ENCODE data around the gene COX17. TPM values are rescaled to one million over a fixed set of nuclear protein-coding genes. Genes with fewer than 3 reads are reported as not detected.
"Not testable (repeated sequence)": the region's sequence is repeated elsewhere in the genome, so short reads cannot be mapped to it uniquely, and the experiment has no call there.

The COX17 gene, protein sequence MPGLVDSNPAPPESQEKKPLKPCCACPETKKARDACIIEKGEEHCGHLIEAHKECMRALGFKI
- total RNA-seq: 10 to 100 TPM; 97.0 to 97.4 TPM

- CTCF ChIA-PET: interaction anchor here (1.3 to 1.4 kb wide), 2 partner anchors 96 to 179 kb away, joined by 3 to 7 read pairs; partner anchors contain the start of gene TIMMDC1
- POLR2A ChIA-PET: interaction anchor here (0.5 to 1.4 kb wide), 5 partner anchors 176 to 672 kb away, joined by 3 to 4 read pairs (median 3); partner anchors contain the start of genes LRRC58 and TIMMDC1
These were observed at the start of gene COX17 for GRCh38 chr3:119676771-119677640. COX17 (minus strand) TSS chr3:119677406; CDS start chr3:119677310, 96 bp downstream.

- ChIA-PET POLR2A (no interaction called here), CTCF (no interaction called here)
These were observed 49.7 kb upstream of the COX17 start for GRCh38 chr3:119726909-119727308.

GRCh38 chr3:119723022-119723421, 45.8 kb upstream of the COX17 start:
- ChIA-PET POLR2A (no interaction called here), CTCF (no interaction called here)

- ChIA-PET POLR2A (no interaction called here), CTCF (no interaction called here)
These were observed 40.3 kb upstream of the COX17 start for GRCh38 chr3:119717520-119717919.

DNA sequence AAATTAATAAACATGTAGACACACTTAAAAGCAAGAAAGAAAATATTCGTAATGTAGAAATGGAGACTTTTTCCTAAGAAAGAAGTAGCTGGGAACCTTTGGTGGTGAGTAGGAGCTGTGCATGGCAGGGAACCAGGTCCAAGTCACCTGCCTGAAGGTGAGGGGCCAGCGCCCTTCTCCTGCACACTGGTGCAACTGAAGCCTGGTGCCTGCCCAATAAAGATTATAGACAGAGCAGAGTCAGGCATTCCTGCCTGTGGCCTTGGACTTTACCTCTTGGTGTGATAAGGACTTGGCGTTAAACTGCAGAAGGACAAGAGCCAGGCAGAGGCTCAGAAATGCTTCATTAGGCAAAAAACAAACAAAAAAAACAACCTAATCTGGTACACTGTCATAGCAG, 39.8 kb upstream of the COX17 start:
- ChIA-PET POLR2A (no interaction called here), CTCF (no interaction called here)

DNA sequence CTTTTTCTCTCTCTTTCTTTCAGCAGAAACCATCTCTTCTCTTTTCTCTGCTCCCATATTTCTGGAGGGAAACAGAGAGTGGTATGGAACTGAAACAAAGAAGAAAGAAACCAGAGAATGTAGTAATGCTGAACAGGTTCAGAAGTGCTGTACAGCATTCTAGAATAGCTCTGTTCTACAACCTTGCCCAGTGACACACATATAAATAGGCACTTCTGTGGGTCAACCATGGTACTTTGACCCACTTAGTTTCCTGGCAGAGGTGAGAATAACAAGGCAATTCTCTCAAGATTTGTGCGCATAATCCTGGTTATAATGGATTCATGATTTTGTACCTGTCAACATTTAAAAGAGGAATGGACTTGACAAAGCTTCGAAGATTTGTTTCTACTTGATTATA, 37.9 kb upstream of the COX17 start:
- ChIA-PET CTCF (no interaction called here), POLR2A (no interaction called here)

DNA sequence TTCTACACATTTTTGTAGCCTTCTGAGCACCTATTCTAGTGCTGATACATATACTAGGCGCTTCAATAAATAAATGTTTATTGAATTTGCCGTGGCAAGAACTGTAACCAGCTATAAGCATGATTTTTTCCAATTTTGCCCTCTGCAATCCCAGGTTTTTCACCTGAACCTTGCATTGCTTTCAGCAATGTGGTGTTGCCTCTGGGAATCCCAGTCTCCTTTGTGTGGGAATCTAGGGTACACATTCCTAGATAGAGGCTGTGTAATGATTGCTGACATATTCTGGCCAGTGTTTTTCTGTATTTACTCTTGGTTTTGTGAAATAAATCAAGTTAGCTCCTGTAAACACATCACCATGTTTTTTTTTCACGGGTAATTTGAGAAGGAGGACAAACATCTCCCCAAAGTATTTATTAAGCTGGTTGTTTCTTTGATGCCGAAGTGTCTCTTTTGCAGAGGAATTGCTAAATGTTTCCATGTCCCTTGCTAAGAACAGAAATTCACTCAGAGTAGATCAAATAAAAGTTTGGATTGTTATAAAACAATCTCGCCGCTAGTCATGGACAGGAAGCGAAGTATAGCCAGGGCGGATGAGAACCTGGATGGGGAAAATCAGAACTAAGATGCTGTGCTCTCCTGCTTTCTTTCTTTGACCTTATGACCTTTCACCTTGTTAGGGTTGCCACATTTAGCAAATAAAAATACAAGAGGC, 26.8 kb upstream of the COX17 start:
- CTCF ChIA-PET: no interaction called here
- POLR2A ChIA-PET: no interaction called here

GRCh38 chr3:119702530-119703527, 25.6 kb upstream of the COX17 start, which contains the start of gene CFAP91:
CFAP91 (plus strand) TSS chr3:119703022; CDS start chr3:119703099, 77 bp downstream.
- POLR2A ChIA-PET: no interaction called here
- CTCF ChIA-PET: no interaction called here

- POLR2A ChIA-PET: interaction anchor here (0.8 kb wide), 1 partner anchor 116 kb away, joined by 3 read pairs; no protein-coding TSS in a partner anchor
- CTCF ChIA-PET: interaction anchor here (1.1 kb wide), 1 partner anchor 667 kb away, joined by 3 read pairs; the partner anchor contains the start of gene IGSF11
These were observed 23.9 kb upstream of the COX17 start for GRCh38 chr3:119700920-119701734.

GRCh38 chr3:119700269-119700919, 23.2 kb upstream of the COX17 start:
- ChIA-PET POLR2A (interaction anchor here (0.8 kb wide), 1 partner anchor 116 kb away, joined by 3 read pairs; no protein-coding TSS in a partner anchor), CTCF (interaction anchor here (1.1 kb wide), 1 partner anchor 666 kb away, joined by 3 read pairs; the partner anchor contains the start of gene IGSF11)

DNA sequence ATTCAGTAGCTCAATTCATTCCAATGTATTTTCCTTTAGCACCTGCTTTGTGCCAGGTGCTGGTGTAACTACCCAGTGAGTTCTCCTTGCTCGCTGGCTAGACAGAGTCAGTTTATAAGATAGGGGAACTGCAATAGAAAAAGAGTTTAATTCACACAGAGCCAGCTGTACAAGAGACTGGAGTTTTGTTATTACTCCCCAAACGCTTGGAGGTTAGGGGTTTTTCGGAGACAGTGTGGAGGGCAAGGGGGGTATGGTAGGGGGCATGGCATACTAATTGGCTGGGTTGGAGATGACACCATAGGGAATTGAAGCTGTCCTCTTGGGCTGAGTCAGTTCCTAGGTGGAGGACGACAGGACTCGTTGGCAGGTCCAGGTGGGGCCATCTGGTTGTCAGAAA, 20.2 kb upstream of the COX17 start:
- CTCF ChIA-PET: no interaction called here

GRCh38 chr3:119695480-119695879, 18.3 kb upstream of the COX17 start:
- ChIA-PET POLR2A (no interaction called here), CTCF (no interaction called here)

More for the DNA sequence above, 20.2 kb upstream of the COX17 start:
- POLR2A ChIA-PET: no interaction called here

DNA sequence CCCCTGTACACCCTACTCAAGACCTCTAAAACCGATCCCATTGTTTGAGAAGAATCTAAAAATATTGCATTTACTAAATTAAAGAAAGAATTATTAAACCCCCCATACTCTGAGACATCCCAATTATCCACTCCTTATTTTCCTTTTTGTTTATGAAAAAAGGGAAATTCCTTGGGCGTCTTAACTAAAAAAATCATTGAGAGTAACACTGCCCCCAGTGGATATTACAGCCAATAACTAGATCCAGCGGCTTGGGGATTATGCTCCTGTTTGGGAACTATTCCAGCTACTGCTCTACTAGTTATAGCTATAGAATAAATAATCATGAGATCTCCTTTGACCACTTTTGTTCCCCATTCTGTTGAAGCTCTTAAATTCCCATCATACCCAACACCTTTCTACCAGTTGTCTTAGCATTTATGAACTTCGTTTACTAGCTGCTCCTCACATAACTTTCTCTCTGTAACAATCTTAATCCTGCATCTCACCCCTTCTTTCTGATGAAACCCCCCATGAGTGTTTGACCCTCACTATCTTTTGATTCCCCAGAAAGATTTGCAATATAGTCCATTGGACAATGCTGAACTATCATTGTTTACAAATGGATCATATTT, 12.9 kb upstream of the COX17 start:
- POLR2A ChIA-PET: no interaction called here
- CTCF ChIA-PET: interaction anchor here (0.7 to 1.8 kb wide), 3 partner anchors 9 to 515 kb away, joined by 3 to 6 read pairs (median 4); no protein-coding TSS in a partner anchor

- ChIA-PET POLR2A (no interaction called here), CTCF (interaction anchor here (0.7 kb wide), 1 partner anchor 13 kb away, joined by 3 read pairs; no protein-coding TSS in a partner anchor)
These were observed 6.2 kb upstream of the COX17 start for GRCh38 chr3:119683421-119683820.

- ChIA-PET CTCF (interaction anchor here (1.7 kb wide), 1 partner anchor 9 kb away, joined by 6 read pairs; no protein-coding TSS in a partner anchor), POLR2A (no interaction called here)
These were observed 4.1 kb upstream of the COX17 start for GRCh38 chr3:119681279-119681678.

GRCh38 chr3:119679874-119680273, 2.7 kb upstream of the COX17 start:
- ChIA-PET POLR2A (no interaction called here), CTCF (no interaction called here)

DNA sequence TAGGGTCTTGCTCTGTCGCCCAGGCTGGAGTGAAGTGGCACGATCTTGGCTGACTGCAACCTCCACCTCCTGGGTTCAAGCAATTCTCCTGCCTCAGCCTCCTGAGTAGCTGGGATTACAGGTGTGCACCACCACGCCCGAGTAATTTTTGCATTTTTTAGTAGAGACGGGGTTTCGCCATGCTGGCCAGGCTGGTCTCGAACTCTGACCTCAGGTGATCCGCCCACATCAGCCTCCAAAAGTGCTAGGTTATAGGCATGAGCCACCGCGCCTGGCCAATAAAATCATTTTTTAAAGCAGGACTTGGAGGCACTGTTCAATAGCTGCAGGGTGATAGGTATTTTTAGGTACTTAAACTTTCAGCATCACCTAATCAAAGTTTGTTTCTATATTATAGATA, 1.0 kb upstream of the COX17 start:
- POLR2A ChIA-PET, CTCF ChIA-PET: not testable (repeated sequence)
